Measurements from ENCODE around the gene SLC39A1. TPM values are rescaled to one million over a fixed set of nuclear protein-coding genes. Genes with fewer than 3 reads are reported as not detected.

The SLC39A1 gene
- total RNA-seq, 4 donors from 2014 or later, result 90.4 to 109 (median 99.5) TPM

DNA sequence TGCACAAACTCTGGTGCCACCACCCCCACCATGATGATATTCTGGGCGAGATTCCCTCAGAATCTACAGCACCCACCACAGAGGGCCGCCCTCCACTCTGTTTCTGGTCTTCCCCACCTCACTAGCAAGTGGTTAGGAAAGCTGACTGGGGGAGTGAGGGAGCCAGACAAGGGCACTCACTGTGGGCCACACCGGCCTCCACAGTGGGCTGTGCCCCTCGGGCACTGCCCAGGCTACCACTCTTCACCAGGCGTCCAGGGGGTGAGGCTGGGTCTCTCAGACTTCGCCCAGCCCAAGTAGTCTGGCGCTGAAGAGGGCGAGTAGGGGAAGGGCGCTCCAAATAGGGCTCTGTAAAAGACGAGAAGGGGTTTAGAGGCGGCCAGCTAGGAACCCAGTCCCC lies 29.4 kb downstream of the SLC39A1 start:
- 98 to 100% methylated on average over 9 to 11 of the region's 11 CpGs for WGBS, 2 donors
- Histone ChIP-seq H3K4me1 (no peaks in the 10 kb centered on the region), H3K36me3 (peaks cover 35 to 65% of the 10 kb centered on the region in 2 donors), H3K9me3 (no peaks in the 10 kb centered on the region), H3K27ac (no peak overlapping the region), H3K27me3 (no peaks in the 10 kb centered on the region), H3K4me3 (replicated peaks in 1 of 3) (no peak overlapping the region)
- intact Hi-C loops (cut with DNase I), result no loop called here
- no peak for DNase-seq
- TF ChIP-seq, protein P1, sequence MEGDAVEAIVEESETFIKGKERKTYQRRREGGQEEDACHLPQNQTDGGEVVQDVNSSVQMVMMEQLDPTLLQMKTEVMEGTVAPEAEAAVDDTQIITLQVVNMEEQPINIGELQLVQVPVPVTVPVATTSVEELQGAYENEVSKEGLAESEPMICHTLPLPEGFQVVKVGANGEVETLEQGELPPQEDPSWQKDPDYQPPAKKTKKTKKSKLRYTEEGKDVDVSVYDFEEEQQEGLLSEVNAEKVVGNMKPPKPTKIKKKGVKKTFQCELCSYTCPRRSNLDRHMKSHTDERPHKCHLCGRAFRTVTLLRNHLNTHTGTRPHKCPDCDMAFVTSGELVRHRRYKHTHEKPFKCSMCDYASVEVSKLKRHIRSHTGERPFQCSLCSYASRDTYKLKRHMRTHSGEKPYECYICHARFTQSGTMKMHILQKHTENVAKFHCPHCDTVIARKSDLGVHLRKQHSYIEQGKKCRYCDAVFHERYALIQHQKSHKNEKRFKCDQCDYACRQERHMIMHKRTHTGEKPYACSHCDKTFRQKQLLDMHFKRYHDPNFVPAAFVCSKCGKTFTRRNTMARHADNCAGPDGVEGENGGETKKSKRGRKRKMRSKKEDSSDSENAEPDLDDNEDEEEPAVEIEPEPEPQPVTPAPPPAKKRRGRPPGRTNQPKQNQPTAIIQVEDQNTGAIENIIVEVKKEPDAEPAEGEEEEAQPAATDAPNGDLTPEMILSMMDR (IDR thresholded peaks at IDR 0.05), result no peak
- no peak for TF ChIP-seq POLR2A (IDR thresholded peaks at IDR 0.05)

DNA sequence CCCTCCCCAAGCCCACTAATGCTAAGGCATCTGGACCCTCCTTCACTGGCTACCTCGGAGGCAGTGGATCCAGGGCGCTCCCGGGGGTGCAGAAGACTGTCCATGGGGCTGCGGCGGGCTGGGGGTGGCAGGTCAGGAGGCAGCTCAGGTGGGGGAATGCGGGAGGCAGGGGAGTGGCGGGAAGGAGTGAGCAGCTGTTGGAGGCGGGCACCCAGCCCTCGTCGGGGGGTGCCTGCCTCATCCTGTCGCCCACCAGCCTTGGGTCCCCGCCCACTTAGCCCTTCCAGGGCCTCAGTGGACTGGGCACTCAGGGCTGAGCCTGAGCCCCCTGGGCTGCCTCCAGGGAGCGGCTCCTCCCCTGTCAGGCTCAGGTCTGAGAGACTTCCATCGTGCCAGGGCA lies 29.9 kb downstream of the SLC39A1 start:
- 93 to 94% methylated on average over 14 of the region's 14 CpGs for WGBS, 2 donors
- TF ChIP-seq POLR2A (IDR thresholded peaks at IDR 0.05), result no peak
- TF ChIP-seq, protein P1 (IDR thresholded peaks at IDR 0.05), result no peak

DNA sequence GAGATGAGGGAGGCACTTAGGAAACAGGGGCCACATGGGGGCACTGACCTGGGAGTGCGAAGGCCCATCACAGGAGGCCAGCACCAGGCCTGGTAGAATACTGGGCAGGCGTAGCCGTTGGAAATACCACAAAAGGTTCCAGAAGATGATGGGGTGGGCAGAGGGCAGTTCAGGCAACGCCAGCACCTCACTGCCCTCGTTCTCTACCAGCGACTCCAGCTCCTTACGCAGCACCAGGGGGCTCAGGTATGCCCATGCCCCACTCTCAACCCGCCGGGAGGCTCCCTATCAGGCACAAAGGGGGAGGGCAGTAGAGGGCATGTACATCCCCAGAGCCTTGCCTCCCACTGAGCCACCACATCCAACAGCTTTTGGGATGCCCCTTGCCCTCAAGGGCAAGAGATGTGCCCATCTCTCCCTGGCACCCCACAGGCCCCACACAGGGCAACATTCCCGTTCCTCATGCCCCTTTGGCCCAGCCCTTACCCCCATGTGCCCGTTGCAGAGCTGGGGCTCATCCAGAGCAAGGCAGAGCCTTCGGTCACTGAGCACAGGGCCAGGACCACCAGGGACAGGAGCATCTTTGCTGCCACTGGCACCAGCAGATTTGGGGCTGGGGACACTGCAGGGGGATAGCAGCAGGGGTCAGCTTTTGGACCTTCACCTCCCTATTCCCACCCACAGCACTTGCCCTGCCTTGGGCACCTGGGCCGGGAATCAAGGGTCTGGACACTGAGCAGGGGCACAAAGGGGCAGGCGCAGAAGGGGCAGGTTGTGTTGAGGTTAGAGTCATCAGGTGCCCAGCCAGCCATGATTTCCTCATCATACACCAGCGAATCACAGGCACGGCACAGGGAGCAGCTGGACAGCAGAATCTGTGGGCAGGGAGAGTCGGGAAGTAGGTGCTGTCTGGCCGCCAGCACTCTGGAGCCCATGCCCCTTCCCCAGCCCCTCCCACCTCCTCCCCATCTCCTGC lies 30.9 kb downstream of the SLC39A1 start:
- TF ChIP-seq, protein P1 (IDR thresholded peaks at IDR 0.05), result no peak
- no peak for TF ChIP-seq POLR2A (IDR thresholded peaks at IDR 0.05)
- Histone ChIP-seq H3K36me3 (peaks cover 26 to 60% of the 10 kb centered on the region in 2 donors), H3K27me3 (no peaks in the 10 kb centered on the region), H3K4me3 (replicated peaks in 1 of 3) (no peak overlapping the region), H3K27ac (no peak overlapping the region), H3K9me3 (no peaks in the 10 kb centered on the region), H3K4me1 (no peaks in the 10 kb centered on the region)
- no peak for DNase-seq
- intact Hi-C loops (cut with DNase I), result no loop called here
- 94 to 96% methylated on average over 6 to 17 of the region's 18 CpGs for WGBS, 2 donors

More for the DNA sequence above, 29.9 kb downstream of the SLC39A1 start:
- intact Hi-C loops (cut with DNase I), result no loop called here
- H3K4me1 ChIP-seq, result no peaks in the 10 kb centered on the region
- H3K27ac ChIP-seq, result no peak overlapping the region
- DNase-seq, result no peak
- no peak overlapping the region for H3K4me3 ChIP-seq (replicated peaks in 1 of 3)
- H3K9me3 ChIP-seq, result no peaks in the 10 kb centered on the region
- H3K36me3 ChIP-seq, result peaks cover 32 to 65% of the 10 kb centered on the region in 2 donors
- H3K27me3 ChIP-seq, result no peaks in the 10 kb centered on the region

DNA sequence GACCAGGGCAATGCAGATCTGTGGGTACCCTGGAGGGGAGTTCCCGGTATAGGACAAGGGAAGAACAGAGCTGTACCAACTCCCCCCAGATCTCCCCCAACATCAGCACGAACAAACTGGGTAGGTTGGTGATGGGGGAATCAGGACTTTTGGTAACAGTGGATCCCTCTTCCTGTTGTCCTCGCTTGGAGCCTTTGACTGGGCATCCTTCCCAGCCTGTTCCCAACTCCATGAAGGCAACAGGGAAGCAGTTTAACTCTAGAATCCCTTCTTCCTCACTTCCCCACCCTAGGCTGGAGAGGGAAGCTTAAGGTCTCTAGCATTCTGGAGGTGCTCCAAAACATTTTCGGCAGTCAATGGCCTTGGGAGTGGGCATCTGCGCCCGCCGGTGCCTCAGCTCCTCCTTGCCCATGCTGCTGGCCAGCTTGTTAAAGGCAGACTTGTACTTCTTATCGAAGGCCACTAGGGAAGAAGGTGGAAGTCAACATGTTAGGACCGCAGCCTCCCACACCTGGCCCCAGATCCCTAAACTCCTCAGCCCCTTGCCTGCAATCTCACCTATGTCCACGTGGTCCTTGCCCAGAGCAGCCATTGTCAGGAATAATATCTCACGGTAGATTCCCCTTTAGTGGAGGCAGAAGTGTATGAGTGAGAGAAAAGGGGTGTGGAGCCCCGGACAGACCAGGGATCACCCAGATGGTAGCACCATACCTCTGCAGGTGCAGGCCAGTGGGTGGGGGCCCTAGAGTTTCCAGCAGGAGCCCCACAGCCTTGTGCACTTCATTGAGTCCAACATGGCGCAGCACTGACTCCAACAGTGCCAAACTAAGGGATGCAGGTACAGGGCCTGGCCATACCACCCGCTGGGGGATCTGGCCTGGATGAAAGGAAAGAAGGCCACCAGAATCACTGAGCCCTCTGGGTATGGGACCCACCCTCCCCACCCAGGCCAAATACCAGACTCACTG lies 33.1 kb downstream of the SLC39A1 start:
- Histone ChIP-seq H3K36me3 (peaks cover 5 to 38% of the 10 kb centered on the region in 2 donors), H3K27ac (no peak overlapping the region), H3K9me3 (no peaks in the 10 kb centered on the region), H3K27me3 (no peaks in the 10 kb centered on the region), H3K4me1 (no peaks in the 10 kb centered on the region), H3K4me3 (replicated peaks in 1 of 3) (no peak overlapping the region)
- 82 to 89% methylated on average over 14 of the region's 14 CpGs for WGBS, 2 donors
- no peak for DNase-seq
- intact Hi-C loops (cut with DNase I), result no loop called here
- no peak for TF ChIP-seq POLR2A (IDR thresholded peaks at IDR 0.05)
- TF ChIP-seq, protein P1 (IDR thresholded peaks at IDR 0.05), result no peak
